ENCODE results near the gene PLPP3. TPM values are rescaled to one million over a fixed set of nuclear protein-coding genes. Genes with fewer than 3 reads are reported as not detected.

The PLPP3 gene
- total and polyA plus RNA-seq, 2 experiments from 2014 or later, result 41.9 to 61.9 TPM

GRCh38 chr1:56564615-56565014 lies 14.7 kb downstream of the PLPP3 start:
- peak overlapping the region; percentile 48 for H3K4me3 Mint-ChIP-seq
- peak; percentile 36 for ATAC-seq
- H3K4me1 ChIP-seq (ENCODE audit: insufficient read depth), result peaks cover 91% of the 10 kb centered on the region
- H3K27me3 Mint-ChIP-seq (ENCODE audit: insufficient read depth, low read depth, poor library complexity), result no peaks in the 10 kb centered on the region
- H3K4me3 ChIP-seq, result peak overlapping the region; percentile 18
- H3K27ac Mint-ChIP-seq, result peak overlapping the region; percentile 57
- DNase-seq (ENCODE audit: low spot score), result peak; percentile 59
- H3K36me3 Mint-ChIP-seq (ENCODE audit: low read depth), result peaks cover 14% of the 10 kb centered on the region
- no peaks in the 10 kb centered on the region for H3K9me2 ChIP-seq (ENCODE audit: insufficient read depth)
- H3F3A ChIP-seq (replicated peaks; ENCODE audit: low read depth), result peaks cover 14% of the 10 kb centered on the region; the same call in 1 of the 2 replicates
- H4K20me1 ChIP-seq (replicated peaks; ENCODE audit: insufficient read depth), result peaks cover 6% of the 10 kb centered on the region
- H2AFZ ChIP-seq, result no peak overlapping the region
- peak overlapping the region; percentile 22 for H3K4me2 ChIP-seq
- no peak for TF ChIP-seq EZH2phosphoT487 (IDR thresholded peaks at IDR 0.05; ENCODE audit: unreplicated experiment)
- peaks cover 100% of the 10 kb centered on the region for H3K79me2 ChIP-seq (replicated peaks; ENCODE audit: insufficient read depth)
- H3K36me3 ChIP-seq (ENCODE audit: insufficient read depth), result no peaks in the 10 kb centered on the region
- H3K27me3 ChIP-seq (ENCODE audit: insufficient read depth), result no peaks in the 10 kb centered on the region
- peak overlapping the region; percentile 78 for H3K27ac ChIP-seq (ENCODE audit: low read depth)
- no peaks in the 10 kb centered on the region for H3K9me3 Mint-ChIP-seq
- H3K4me1 Mint-ChIP-seq, result peaks cover 73% of the 10 kb centered on the region

- Mint-ChIP-seq H3K36me3 (ENCODE audit: low read depth) (peaks cover 11% of the 10 kb centered on the region), H3K27ac (peak overlapping the region; percentile 50; the same call in 1 of the 2 replicates), H3K27me3 (ENCODE audit: insufficient read depth, low read depth, poor library complexity) (peaks cover 1% of the 10 kb centered on the region), H3K9me3 (no peaks in the 10 kb centered on the region), H3K4me3 (peak overlapping the region; percentile 10; the same call in 1 of the 3 replicates), H3K4me1 (peaks cover 73% of the 10 kb centered on the region)
- H2AFZ ChIP-seq, result no peak overlapping the region
- H3K4me3 ChIP-seq, result peak overlapping the region; percentile 29; the same call in 1 of the 2 replicates
- ATAC-seq, result no peak
- H3K27me3 ChIP-seq (ENCODE audit: insufficient read depth), result no peaks in the 10 kb centered on the region
- peaks cover 14% of the 10 kb centered on the region; the same call in 1 of the 2 replicates for H3F3A ChIP-seq (replicated peaks; ENCODE audit: low read depth)
- H3K79me2 ChIP-seq (replicated peaks; ENCODE audit: insufficient read depth), result peaks cover 100% of the 10 kb centered on the region
- no peak for DNase-seq (ENCODE audit: low spot score)
- H3K9me2 ChIP-seq (ENCODE audit: insufficient read depth), result no peaks in the 10 kb centered on the region
- no peaks in the 10 kb centered on the region for H3K36me3 ChIP-seq (ENCODE audit: insufficient read depth)
- peak overlapping the region; percentile 22 for H3K4me2 ChIP-seq
- peaks cover 7% of the 10 kb centered on the region for H4K20me1 ChIP-seq (replicated peaks; ENCODE audit: insufficient read depth)
- H3K4me1 ChIP-seq (ENCODE audit: insufficient read depth), result peaks cover 92% of the 10 kb centered on the region
- peak overlapping the region; percentile 78 for H3K27ac ChIP-seq (ENCODE audit: low read depth)
- no peak for TF ChIP-seq CREB1 (CRISPR knock-in tag; IDR thresholded peaks at IDR 0.05; ENCODE audit: low read depth)
- TF ChIP-seq POLR2AphosphoS5 (IDR thresholded peaks at IDR 0.05; ENCODE audit: low read depth), result no peak
- TF ChIP-seq, protein P1, sequence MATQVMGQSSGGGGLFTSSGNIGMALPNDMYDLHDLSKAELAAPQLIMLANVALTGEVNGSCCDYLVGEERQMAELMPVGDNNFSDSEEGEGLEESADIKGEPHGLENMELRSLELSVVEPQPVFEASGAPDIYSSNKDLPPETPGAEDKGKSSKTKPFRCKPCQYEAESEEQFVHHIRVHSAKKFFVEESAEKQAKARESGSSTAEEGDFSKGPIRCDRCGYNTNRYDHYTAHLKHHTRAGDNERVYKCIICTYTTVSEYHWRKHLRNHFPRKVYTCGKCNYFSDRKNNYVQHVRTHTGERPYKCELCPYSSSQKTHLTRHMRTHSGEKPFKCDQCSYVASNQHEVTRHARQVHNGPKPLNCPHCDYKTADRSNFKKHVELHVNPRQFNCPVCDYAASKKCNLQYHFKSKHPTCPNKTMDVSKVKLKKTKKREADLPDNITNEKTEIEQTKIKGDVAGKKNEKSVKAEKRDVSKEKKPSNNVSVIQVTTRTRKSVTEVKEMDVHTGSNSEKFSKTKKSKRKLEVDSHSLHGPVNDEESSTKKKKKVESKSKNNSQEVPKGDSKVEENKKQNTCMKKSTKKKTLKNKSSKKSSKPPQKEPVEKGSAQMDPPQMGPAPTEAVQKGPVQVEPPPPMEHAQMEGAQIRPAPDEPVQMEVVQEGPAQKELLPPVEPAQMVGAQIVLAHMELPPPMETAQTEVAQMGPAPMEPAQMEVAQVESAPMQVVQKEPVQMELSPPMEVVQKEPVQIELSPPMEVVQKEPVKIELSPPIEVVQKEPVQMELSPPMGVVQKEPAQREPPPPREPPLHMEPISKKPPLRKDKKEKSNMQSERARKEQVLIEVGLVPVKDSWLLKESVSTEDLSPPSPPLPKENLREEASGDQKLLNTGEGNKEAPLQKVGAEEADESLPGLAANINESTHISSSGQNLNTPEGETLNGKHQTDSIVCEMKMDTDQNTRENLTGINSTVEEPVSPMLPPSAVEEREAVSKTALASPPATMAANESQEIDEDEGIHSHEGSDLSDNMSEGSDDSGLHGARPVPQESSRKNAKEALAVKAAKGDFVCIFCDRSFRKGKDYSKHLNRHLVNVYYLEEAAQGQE (IDR thresholded peaks at IDR 0.05; ENCODE audit: unreplicated experiment), result no peak
- no peak for TF ChIP-seq STAT1 (IDR thresholded peaks at IDR 0.05; ENCODE audit: unreplicated experiment)
- TF ChIP-seq EZH2 (IDR thresholded peaks at IDR 0.05; ENCODE audit: low read depth, unreplicated experiment), result no peak
- TF ChIP-seq ETS1 (IDR thresholded peaks at IDR 0.05), result no peak
- no peak for TF ChIP-seq ZNF114 (CRISPR knock-in tag; IDR thresholded peaks at IDR 0.05)
- TF ChIP-seq EZH2phosphoT487 (IDR thresholded peaks at IDR 0.05; ENCODE audit: unreplicated experiment), result no peak
- TF ChIP-seq, protein P2, sequence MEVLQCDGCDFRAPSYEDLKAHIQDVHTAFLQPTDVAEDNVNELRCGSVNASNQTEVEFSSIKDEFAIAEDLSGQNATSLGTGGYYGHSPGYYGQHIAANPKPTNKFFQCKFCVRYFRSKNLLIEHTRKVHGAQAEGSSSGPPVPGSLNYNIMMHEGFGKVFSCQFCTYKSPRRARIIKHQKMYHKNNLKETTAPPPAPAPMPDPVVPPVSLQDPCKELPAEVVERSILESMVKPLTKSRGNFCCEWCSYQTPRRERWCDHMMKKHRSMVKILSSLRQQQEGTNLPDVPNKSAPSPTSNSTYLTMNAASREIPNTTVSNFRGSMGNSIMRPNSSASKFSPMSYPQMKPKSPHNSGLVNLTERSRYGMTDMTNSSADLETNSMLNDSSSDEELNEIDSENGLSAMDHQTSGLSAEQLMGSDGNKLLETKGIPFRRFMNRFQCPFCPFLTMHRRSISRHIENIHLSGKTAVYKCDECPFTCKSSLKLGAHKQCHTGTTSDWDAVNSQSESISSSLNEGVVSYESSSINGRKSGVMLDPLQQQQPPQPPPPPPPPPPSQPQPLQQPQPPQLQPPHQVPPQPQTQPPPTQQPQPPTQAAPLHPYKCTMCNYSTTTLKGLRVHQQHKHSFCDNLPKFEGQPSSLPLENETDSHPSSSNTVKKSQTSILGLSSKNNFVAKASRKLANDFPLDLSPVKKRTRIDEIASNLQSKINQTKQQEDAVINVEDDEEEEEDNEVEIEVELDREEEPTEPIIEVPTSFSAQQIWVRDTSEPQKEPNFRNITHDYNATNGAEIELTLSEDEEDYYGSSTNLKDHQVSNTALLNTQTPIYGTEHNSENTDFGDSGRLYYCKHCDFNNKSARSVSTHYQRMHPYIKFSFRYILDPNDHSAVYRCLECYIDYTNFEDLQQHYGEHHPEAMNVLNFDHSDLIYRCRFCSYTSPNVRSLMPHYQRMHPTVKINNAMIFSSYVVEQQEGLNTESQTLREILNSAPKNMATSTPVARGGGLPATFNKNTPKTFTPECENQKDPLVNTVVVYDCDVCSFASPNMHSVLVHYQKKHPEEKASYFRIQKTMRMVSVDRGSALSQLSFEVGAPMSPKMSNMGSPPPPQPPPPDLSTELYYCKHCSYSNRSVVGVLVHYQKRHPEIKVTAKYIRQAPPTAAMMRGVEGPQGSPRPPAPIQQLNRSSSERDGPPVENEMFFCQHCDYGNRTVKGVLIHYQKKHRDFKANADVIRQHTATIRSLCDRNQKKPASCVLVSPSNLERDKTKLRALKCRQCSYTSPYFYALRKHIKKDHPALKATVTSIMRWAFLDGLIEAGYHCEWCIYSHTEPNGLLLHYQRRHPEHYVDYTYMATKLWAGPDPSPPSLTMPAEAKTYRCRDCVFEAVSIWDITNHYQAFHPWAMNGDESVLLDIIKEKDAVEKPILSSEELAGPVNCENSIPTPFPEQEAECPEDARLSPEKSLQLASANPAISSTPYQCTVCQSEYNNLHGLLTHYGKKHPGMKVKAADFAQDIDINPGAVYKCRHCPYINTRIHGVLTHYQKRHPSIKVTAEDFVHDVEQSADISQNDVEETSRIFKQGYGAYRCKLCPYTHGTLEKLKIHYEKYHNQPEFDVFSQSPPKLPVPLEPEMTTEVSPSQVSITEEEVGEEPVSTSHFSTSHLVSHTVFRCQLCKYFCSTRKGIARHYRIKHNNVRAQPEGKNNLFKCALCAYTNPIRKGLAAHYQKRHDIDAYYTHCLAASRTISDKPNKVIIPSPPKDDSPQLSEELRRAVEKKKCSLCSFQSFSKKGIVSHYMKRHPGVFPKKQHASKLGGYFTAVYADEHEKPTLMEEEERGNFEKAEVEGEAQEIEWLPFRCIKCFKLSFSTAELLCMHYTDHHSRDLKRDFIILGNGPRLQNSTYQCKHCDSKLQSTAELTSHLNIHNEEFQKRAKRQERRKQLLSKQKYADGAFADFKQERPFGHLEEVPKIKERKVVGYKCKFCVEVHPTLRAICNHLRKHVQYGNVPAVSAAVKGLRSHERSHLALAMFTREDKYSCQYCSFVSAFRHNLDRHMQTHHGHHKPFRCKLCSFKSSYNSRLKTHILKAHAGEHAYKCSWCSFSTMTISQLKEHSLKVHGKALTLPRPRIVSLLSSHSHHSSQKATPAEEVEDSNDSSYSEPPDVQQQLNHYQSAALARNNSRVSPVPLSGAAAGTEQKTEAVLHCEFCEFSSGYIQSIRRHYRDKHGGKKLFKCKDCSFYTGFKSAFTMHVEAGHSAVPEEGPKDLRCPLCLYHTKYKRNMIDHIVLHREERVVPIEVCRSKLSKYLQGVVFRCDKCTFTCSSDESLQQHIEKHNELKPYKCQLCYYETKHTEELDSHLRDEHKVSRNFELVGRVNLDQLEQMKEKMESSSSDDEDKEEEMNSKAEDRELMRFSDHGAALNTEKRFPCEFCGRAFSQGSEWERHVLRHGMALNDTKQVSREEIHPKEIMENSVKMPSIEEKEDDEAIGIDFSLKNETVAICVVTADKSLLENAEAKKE (CRISPR knock-in tag; IDR thresholded peaks at IDR 0.05), result no peak
These were observed 15.8 kb downstream of the PLPP3 start for GRCh38 chr1:56563568-56563967.
